GM18502 (cell line): ENCODE data around the gene ADAM19.
A peak's percentile ranks its signal among the peaks of the same experiment; 100 is the strongest.

Source experiments
- ATAC-seq: cut with Tn5 transposase; IDR thresholded peaks from one replicate; pipeline ENCODE4 v1.9.1; 2021; ENCODE audit warnings: mild to moderate bottlenecking; ENCODE audit not compliant: unreplicated experiment, poor library complexity

ADAM19 gene

GRCh38 chr5:157596487-157596886 lies 20.9 kb upstream of the ADAM19 start:
- peak; percentile 86 for ATAC-seq

- no peak for ATAC-seq
Measured at GRCh38 chr5:157594675-157595459, 19.3 kb upstream of the ADAM19 start.

GRCh38 chr5:157594257-157594656 lies 18.7 kb upstream of the ADAM19 start:
- ATAC-seq: no peak

GRCh38 chr5:157593052-157593757 lies 17.6 kb upstream of the ADAM19 start:
- no peak for ATAC-seq

GRCh38 chr5:157592594-157592993 lies 17.0 kb upstream of the ADAM19 start:
- no peak for ATAC-seq

GRCh38 chr5:157590478-157590877 lies 14.9 kb upstream of the ADAM19 start:
- no peak for ATAC-seq

- ATAC-seq: no peak
Measured at GRCh38 chr5:157584628-157585027, 9.1 kb upstream of the ADAM19 start.

- peak; percentile 63 for ATAC-seq
Measured at GRCh38 chr5:157582731-157583620, 7.4 kb upstream of the ADAM19 start.

- no peak for ATAC-seq
Measured at GRCh38 chr5:157581901-157582300, 6.3 kb upstream of the ADAM19 start.

- ATAC-seq: no peak
Measured at GRCh38 chr5:157578079-157578780, 2.7 kb upstream of the ADAM19 start.

- ATAC-seq: no peak
Measured at GRCh38 chr5:157576678-157577077, 1.1 kb upstream of the ADAM19 start.

GRCh38 chr5:157574456-157575380 lies 857 bp downstream of the ADAM19 start:
- ATAC-seq: peak; percentile 13

GRCh38 chr5:157571357-157571827 lies 4.2 kb downstream of the ADAM19 start:
- peak; percentile 90 for ATAC-seq

- ATAC-seq: peak; percentile 7
Measured at GRCh38 chr5:157570531-157571200, 4.9 kb downstream of the ADAM19 start.

- no peak for ATAC-seq
Measured at GRCh38 chr5:157568720-157569119, 6.9 kb downstream of the ADAM19 start.

- ATAC-seq: no peak
Measured at GRCh38 chr5:157568222-157568621, 7.4 kb downstream of the ADAM19 start.

- no peak for ATAC-seq
Measured at GRCh38 chr5:157566902-157567489, 8.6 kb downstream of the ADAM19 start.
